ENCODE measurements around the gene ZBED3.
"Not testable (repeated sequence)": the region's sequence is repeated elsewhere in the genome, so short reads cannot be mapped to it uniquely, and the experiment has no call there.

DNA sequence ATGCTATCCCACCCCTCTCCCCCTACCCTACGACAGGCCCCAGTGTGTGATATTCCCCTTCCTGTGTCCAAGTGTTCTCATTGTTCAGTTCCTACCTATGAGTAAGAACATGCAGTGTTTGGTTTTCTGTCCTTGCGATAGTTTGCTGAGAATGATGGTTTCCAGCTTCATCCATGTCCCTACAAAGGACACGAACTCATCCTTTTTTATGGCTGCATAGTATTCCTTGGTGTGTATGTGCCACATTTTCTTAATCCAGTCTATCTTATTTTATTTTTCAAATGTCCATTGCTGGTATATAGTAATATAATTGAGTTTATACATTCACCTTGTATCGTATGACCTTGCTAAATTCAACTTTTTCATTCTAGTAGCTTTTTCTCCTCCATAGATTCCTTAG is 19.9 kb upstream of the ZBED3 start:
- TF ChIP-seq, protein P1, sequence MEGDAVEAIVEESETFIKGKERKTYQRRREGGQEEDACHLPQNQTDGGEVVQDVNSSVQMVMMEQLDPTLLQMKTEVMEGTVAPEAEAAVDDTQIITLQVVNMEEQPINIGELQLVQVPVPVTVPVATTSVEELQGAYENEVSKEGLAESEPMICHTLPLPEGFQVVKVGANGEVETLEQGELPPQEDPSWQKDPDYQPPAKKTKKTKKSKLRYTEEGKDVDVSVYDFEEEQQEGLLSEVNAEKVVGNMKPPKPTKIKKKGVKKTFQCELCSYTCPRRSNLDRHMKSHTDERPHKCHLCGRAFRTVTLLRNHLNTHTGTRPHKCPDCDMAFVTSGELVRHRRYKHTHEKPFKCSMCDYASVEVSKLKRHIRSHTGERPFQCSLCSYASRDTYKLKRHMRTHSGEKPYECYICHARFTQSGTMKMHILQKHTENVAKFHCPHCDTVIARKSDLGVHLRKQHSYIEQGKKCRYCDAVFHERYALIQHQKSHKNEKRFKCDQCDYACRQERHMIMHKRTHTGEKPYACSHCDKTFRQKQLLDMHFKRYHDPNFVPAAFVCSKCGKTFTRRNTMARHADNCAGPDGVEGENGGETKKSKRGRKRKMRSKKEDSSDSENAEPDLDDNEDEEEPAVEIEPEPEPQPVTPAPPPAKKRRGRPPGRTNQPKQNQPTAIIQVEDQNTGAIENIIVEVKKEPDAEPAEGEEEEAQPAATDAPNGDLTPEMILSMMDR (IDR thresholded peaks at IDR 0.05) = not testable (repeated sequence)
- TF ChIP-seq POLR2A (IDR thresholded peaks at IDR 0.05) = not testable (repeated sequence)
